ENCODE data around the gene GP9.
"Not testable (repeated sequence)": the region's sequence is repeated elsewhere in the genome, so short reads cannot be mapped to it uniquely, and the experiment has no call there.

DNA sequence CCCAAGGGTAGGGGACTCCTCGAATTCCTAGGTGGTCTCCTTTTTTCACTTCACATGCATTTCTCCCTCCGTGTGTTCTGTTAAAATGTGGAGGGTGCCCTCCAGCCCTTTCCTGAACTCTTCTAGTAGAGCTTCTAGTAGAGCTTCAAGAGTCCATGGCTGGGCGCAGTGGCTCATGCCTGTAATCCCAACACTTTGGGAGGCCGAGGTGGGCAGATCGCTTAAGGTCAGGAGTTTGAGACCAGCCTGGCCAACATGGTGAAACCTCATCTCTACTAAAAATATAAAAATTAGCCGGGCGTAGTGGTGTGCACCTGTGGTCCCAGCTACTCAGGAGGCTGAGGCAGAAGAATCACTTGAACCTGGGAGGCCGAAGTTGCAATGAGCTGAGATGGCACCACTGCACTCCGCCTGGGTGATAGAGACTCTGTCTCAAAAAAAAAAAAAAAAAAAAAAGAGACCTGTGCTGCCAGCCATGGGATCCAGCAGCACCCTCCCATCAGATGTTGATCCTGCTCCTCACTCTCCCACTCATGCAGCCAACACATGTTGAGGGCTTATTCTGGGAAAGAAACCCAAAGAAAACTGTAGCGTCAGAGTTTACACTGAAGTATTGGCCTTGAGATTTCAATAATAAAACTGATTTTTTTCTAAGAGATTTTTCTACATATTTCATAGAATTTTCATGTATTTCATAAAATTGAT lies 50.6 kb downstream of the GP9 start:
- TF ChIP-seq, protein P1, sequence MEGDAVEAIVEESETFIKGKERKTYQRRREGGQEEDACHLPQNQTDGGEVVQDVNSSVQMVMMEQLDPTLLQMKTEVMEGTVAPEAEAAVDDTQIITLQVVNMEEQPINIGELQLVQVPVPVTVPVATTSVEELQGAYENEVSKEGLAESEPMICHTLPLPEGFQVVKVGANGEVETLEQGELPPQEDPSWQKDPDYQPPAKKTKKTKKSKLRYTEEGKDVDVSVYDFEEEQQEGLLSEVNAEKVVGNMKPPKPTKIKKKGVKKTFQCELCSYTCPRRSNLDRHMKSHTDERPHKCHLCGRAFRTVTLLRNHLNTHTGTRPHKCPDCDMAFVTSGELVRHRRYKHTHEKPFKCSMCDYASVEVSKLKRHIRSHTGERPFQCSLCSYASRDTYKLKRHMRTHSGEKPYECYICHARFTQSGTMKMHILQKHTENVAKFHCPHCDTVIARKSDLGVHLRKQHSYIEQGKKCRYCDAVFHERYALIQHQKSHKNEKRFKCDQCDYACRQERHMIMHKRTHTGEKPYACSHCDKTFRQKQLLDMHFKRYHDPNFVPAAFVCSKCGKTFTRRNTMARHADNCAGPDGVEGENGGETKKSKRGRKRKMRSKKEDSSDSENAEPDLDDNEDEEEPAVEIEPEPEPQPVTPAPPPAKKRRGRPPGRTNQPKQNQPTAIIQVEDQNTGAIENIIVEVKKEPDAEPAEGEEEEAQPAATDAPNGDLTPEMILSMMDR (IDR thresholded peaks at IDR 0.05), result not testable (repeated sequence)
- not testable (repeated sequence) for TF ChIP-seq EZH2 (IDR thresholded peaks at IDR 0.05; ENCODE audit: borderline replicate concordance, insufficient read depth, low read depth, low read length, poor library complexity, severe bottlenecking)

Measured in B cell (primary cell).